ENCODE data around the gene LURAP1L. TPM values are rescaled to one million over a fixed set of nuclear protein-coding genes. Genes with fewer than 3 reads are reported as not detected.
A peak's percentile ranks its signal among the peaks of the same experiment; 100 is the strongest.

The LURAP1L gene
- total RNA-seq, 8 experiments from 2014 or later, result 2.3 to 17.1 (median 5.8) TPM

GRCh38 chr9:12760758-12761157 is 14.1 kb upstream of the LURAP1L start:
- WGBS, 10 experiments, result 0 to 63% (median 0%) methylated on average over 1 to 2 of the region's 2 CpGs
- in situ Hi-C loops (cut with MboI; ENCODE audit: low pct_unique_long_range_greater_than_20kb in 2 of 9, low sequenced_read_pairs in 9 of 9, unreplicated experiment in 9 of 9), result no loop called here
- Histone ChIP-seq H3K4me1 (replicated peaks in 1 of 2) (no peaks in the 10 kb centered on the region), H3K27ac (no peak overlapping the region), H3K4me3 (no peak overlapping the region)
- no peak for ATAC-seq (replicated peaks in 6 of 8)

DNA sequence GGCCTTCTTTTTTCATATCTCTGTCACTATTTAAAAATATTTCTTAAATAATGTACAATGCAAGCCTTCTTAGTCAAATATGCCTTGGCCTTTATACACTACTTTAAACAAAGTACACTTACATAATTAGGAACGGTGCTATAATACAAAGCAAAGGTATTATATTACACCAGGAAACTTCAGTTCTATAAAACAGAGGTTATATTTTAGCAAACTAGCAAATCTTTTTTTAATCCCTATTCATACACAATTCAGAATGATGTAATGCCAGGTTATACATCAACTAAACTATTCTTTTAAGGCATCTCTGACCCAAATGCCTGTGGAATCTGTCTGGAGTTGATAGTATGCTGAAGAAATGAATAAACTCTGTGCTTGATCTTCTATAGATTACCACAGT is 10.7 kb upstream of the LURAP1L start:
- H3K4me3 ChIP-seq, result no peak overlapping the region
- H3K27ac ChIP-seq, result no peak overlapping the region
- WGBS, 10 experiments, result 38 to 100% (median 57%) methylated on average over 1 of the region's 1 CpG; no CpG with 5 or more reads in 3 of the 10 experiments
- in situ Hi-C loops (cut with MboI; ENCODE audit: low pct_unique_long_range_greater_than_20kb in 2 of 9, low sequenced_read_pairs in 9 of 9, unreplicated experiment in 9 of 9), result no loop called here
- no peak for ATAC-seq (replicated peaks in 6 of 8)
- no peaks in the 10 kb centered on the region for H3K4me1 ChIP-seq (replicated peaks in 1 of 2)

- ATAC-seq (replicated peaks in 6 of 8), result peak in 3 of 8 experiments; percentile 70 to 91 (median 90)
- Histone ChIP-seq H3K27ac (no peak overlapping the region), H3K4me3 (no peak overlapping the region), H3K4me1 (replicated peaks in 1 of 2) (no peaks in the 10 kb centered on the region)
- in situ Hi-C loops (cut with MboI; ENCODE audit: low pct_unique_long_range_greater_than_20kb in 2 of 9, low sequenced_read_pairs in 9 of 9, unreplicated experiment in 9 of 9), result no loop called here
- 0 to 100% (median 92%) methylated on average over 1 of the region's 1 CpG; no CpG with 5 or more reads in 2 of the 10 experiments for WGBS, 10 experiments
Measured at GRCh38 chr9:12765088-12765798, 9.6 kb upstream of the LURAP1L start.

DNA sequence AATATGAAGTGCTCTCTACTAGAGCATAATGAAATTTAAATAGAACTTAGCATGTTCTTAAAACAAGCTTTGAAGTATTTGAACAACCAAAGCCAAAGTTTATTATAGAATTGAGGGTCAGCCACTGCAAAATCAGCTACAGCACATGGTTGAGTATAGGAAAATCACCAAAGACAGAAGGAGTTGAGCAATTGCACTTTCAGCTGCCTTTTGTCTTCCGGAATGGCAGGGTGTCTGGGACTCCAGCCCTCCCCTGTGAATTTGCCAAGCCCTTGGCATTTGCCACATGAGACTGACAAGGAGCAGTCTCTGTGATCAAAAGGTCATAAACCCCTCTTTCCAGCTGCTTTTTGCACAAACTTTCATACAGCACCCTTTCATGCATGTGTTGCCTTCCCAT is 8.5 kb upstream of the LURAP1L start:
- no peak overlapping the region for H3K27ac ChIP-seq
- H3K4me3 ChIP-seq, result no peak overlapping the region
- no peaks in the 10 kb centered on the region for H3K4me1 ChIP-seq (replicated peaks in 1 of 2)
- ATAC-seq (replicated peaks in 6 of 8), result no peak
- in situ Hi-C loops (cut with MboI; ENCODE audit: low pct_unique_long_range_greater_than_20kb in 2 of 9, low sequenced_read_pairs in 9 of 9, unreplicated experiment in 9 of 9), result no loop called here
- 17 to 83% (median 70%) methylated on average over 1 of the region's 1 CpG; no CpG with 5 or more reads in 4 of the 10 experiments for WGBS, 10 experiments

DNA sequence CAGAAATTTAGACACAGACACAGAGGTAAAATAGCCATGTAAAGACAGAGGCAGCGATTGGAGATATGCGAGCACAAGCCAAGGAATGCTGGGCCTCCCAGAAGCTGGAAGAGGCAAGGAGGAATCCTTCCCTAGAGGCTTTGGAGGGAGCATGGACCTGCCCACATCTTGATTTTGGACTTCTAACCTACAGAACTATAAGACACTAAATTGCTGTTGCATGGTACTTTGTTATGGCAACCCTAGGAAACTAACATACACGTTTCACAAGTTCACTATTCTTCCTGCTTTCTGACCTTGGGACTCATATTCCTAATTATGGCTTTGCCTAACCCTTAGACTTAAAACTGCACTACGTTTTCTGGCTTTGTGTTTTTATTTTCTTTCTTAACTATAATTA is 4.6 kb upstream of the LURAP1L start:
- Histone ChIP-seq H3K4me3 (no peak overlapping the region), H3K27ac (no peak overlapping the region), H3K4me1 (replicated peaks in 1 of 2) (peaks cover 0 to 2% of the 10 kb centered on the region in 2 donors)
- in situ Hi-C loops (cut with MboI; ENCODE audit: low pct_unique_long_range_greater_than_20kb in 2 of 9, low sequenced_read_pairs in 9 of 9, unreplicated experiment in 9 of 9), result loop anchor here in 1 of 9 experiments (10.0 kb wide), 1 partner anchor 45 kb away; no protein-coding TSS in a partner anchor
- 46 to 94% (median 83%) methylated on average over 1 to 4 of the region's 4 CpGs for WGBS, 10 experiments
- no peak for ATAC-seq (replicated peaks in 6 of 8)

DNA sequence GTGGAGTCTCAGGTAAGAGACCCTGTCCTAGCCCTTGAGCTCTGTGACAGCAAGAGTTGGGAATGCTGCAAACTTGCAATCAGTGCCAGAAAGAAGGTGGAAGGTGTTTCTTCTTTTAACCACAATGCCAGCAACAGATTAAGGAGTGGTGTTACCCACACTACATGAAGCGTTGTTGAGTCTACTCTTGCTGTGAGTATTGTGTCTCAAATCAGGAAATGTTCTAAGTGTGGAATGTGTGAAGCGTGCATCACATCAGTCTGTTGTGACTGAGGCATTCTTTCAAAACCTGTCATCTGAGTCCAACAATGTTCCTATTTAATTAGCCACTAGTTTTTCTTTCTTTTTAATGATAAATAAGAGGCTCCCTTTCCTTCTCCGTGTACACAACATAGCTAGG is 2.9 kb upstream of the LURAP1L start:
- H3K4me1 ChIP-seq (replicated peaks in 1 of 2), result peaks cover under 1 to 2% of the 10 kb centered on the region in 2 donors
- H3K4me3 ChIP-seq, result no peak overlapping the region
- in situ Hi-C loops (cut with MboI; ENCODE audit: low pct_unique_long_range_greater_than_20kb in 2 of 9, low sequenced_read_pairs in 9 of 9, unreplicated experiment in 9 of 9), result loop anchor here in 1 of 9 experiments (10.0 kb wide), 1 partner anchor 47 kb away; no protein-coding TSS in a partner anchor
- no peak for ATAC-seq (replicated peaks in 6 of 8)
- 0 to 89% (median 50%) methylated on average over 1 to 3 of the region's 3 CpGs; no CpG with 5 or more reads in 1 of the 10 experiments for WGBS, 10 experiments
- no peak overlapping the region for H3K27ac ChIP-seq

- in situ Hi-C loops (cut with MboI; ENCODE audit: low pct_unique_long_range_greater_than_20kb in 2 of 9, low sequenced_read_pairs in 9 of 9, unreplicated experiment in 9 of 9), result loop anchor here in 1 of 9 experiments (10.0 kb wide), 1 partner anchor 49 kb away; no protein-coding TSS in a partner anchor
- ATAC-seq (replicated peaks in 6 of 8), result no peak
- Histone ChIP-seq H3K4me1 (replicated peaks in 1 of 2) (peaks cover 5 to 16% of the 10 kb centered on the region in 2 donors), H3K27ac (no peak overlapping the region), H3K4me3 (no peak overlapping the region)
- WGBS, 10 experiments, result 63 to 100% (median 87%) methylated on average over 1 to 2 of the region's 2 CpGs; no CpG with 5 or more reads in 1 of the 10 experiments
Measured at GRCh38 chr9:12773562-12773961, 1.3 kb upstream of the LURAP1L start.

GRCh38 chr9:12775679-12776512 is 1.1 kb downstream of the LURAP1L start:
- ATAC-seq (replicated peaks in 6 of 8), result peak; percentile 85 to 93 (median 88)
- H3K4me1 ChIP-seq (replicated peaks in 1 of 2), result peaks cover 5 to 17% of the 10 kb centered on the region in 2 donors
- whole genome bisulfite sequencing, 10 experiments, result 0 to 20% (median 0%) methylated on average over 1 to 9 of the region's 50 CpGs; no CpG with 5 or more reads in 2 of the 10 experiments
- H3K4me3 ChIP-seq, result peak overlapping the region; percentile 55 to 81 (median 66)
- in situ Hi-C loops (cut with MboI; ENCODE audit: low pct_unique_long_range_greater_than_20kb in 2 of 9, low sequenced_read_pairs in 9 of 9, unreplicated experiment in 9 of 9), result loop anchor here in 1 of 9 experiments (10.0 kb wide), 1 partner anchor 51 kb away; no protein-coding TSS in a partner anchor
- peak overlapping the region; percentile 76 to 84 for H3K27ac ChIP-seq

DNA sequence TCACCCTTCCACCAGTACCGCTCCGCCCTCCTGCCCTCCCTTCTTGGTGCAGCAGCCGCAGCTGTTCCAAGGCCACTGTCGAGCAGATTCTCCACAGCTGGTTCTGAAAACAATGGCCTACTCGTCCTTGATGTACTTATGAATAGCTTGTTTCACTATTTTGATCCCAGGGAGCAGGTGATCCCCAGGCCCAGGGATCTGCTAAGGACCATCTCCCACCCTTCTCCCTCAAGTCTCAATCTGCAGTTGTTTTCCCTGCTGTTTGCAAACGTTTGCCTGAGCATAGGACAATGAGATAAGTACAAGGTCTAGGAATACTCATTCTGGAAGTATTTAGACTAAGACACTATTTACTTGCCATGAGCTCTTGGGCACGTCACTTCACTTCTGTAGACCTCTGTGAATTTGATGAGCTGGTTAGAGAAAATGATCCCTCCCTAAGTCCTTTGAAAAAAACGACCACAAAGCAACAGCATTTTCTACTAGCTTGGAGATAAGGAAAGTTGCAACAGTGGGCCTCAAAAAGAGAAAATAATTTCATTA is 1.8 kb downstream of the LURAP1L start:
- peak in 4 of 8 experiments; percentile 2 to 22 (median 9) for ATAC-seq (replicated peaks in 6 of 8)
- in situ Hi-C loops (cut with MboI; ENCODE audit: low pct_unique_long_range_greater_than_20kb in 2 of 9, low sequenced_read_pairs in 9 of 9, unreplicated experiment in 9 of 9), result loop anchor here in 1 of 9 experiments (10.0 kb wide), 1 partner anchor 52 kb away; no protein-coding TSS in a partner anchor
- Histone ChIP-seq H3K4me3 (peak overlapping the region; percentile 55 to 81 (median 66)), H3K4me1 (replicated peaks in 1 of 2) (peaks cover 5 to 17% of the 10 kb centered on the region in 2 donors), H3K27ac (peak overlapping the region; percentile 76 to 84)
- 3 to 64% (median 21%) methylated on average over 2 to 7 of the region's 8 CpGs for WGBS, 10 experiments

DNA sequence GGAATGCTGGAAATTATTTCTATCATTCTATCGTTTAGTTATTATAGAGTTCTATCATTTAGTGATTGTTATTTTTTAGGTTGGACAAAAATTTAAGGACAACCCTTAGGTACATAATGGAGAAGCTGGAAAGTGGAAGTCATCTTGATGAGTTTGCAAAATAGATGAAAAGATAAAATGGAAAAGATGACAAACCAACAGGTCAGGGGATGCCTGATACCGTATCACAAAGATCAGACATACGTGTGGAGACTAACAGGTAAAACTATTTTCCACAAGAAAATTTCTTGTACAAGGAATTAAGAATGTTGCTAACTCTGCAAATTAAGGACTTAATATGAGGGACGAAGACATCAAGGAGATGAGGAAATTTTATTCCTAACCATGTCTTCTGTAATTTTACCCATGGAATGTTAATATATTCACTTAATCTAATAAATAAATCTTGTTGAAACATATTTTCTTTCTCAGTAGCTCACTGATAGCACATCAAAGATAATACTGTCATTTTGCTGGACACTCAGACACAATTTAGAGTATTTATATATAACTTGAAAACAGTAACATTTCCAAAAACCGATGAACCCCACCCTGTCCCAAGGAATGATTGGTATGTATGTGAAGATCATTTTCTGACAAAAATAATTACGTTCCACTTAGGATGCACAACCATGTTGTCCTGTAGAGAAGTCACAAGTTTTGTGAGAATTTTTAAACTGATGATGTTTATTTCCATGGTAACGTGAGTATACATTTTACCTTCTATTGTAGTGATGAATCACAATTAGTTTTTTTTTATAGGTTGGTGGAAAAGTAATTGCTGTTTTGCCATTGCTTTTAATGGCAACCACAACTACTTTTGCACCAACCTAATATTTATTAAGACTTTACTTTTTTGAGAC is 2.6 kb downstream of the LURAP1L start:
- Histone ChIP-seq H3K4me1 (replicated peaks in 1 of 2) (peaks cover 5 to 17% of the 10 kb centered on the region in 2 donors), H3K27ac (peak overlapping the region; percentile 76 to 84), H3K4me3 (peak overlapping the region; percentile 55 to 81 (median 66))
- in situ Hi-C loops (cut with MboI; ENCODE audit: low pct_unique_long_range_greater_than_20kb in 2 of 9, low sequenced_read_pairs in 9 of 9, unreplicated experiment in 9 of 9), result loop anchor here in 1 of 9 experiments (10.0 kb wide), 1 partner anchor 53 kb away; no protein-coding TSS in a partner anchor
- no peak for ATAC-seq (replicated peaks in 6 of 8)
- 34 to 100% (median 77%) methylated on average over 2 to 7 of the region's 7 CpGs for WGBS, 10 experiments

DNA sequence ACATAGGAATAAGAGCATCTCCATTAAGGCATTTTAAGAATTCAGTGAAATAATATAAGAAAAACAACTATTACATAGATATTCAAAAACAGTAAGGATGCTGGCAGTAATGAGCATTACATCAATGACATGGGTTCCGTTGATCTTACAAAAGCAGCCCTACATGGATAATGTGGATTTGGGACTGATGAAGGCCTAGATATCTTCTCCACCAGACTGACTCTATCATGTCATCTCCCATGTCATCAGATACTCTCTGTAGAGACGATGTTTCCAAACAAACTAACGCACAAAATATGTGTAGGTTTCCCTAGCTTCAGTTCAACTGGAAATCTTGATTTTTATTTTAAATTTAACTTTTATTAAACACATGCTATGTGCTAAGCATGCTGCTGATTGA is 3.6 kb downstream of the LURAP1L start:
- no peak for ATAC-seq (replicated peaks in 6 of 8)
- WGBS, 10 experiments, result 51 to 100% (median 88%) methylated on average over 1 to 3 of the region's 3 CpGs
- Histone ChIP-seq H3K4me1 (replicated peaks in 1 of 2) (peaks cover 5 to 17% of the 10 kb centered on the region in 2 donors), H3K27ac (no peak overlapping the region), H3K4me3 (peak overlapping the region in 3 of 5 donors; percentile 5 to 58 (median 6))
- in situ Hi-C loops (cut with MboI; ENCODE audit: low pct_unique_long_range_greater_than_20kb in 2 of 9, low sequenced_read_pairs in 9 of 9, unreplicated experiment in 9 of 9), result loop anchor here in 1 of 9 experiments (10.0 kb wide), 1 partner anchor 54 kb away; no protein-coding TSS in a partner anchor
